CD4-positive, alpha-beta T cell treated with Interleukin-17A for 4 hours (primary cell): ENCODE data around the gene TMEM132C.

Source experiments
- DNase-seq: peaks from one replicate; pipeline ENCODE4 v3.0.0-alpha.2; 2020; ENCODE audit warnings: mixed read lengths

Gene TMEM132C

DNA sequence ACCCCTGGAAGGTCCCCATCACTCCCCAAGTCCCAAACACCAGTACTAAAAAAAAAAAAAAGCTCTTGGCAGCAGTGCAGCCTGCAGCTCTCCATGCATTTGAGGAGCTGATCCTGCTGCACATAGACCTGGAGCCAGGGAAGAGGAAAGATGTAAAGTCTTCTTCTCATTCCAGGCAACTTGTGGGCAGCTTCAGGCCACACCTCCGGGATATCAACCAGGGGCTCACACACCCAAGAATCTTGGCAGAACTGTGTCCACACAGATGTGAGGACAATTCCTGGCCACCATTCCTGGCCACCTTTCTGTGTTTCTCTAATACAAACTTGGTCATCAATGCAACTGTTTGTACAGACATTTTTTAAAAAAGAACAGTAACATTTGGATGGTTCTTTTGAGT is 72.7 kb downstream of the TMEM132C start:
- DNase-seq, result no peak

DNA sequence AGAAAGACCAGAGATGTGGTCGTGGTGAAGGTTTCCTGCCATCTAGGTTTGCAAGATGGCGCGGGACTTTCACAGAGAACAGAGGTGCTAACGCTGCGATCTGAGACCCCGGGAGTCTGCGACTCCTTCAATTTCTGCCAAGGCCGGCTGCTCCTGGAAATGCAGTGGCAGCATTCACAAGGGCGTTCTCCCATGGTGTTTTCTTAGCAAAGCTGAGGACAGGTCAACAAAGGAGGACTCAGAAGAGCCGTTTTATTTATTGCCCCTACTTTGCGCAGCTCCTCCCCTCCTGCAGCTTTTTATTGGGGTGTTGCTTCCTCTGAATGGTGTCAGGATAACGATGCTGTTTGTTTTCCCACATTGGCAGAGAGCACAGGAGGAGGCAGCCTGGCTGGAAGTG is 86.3 kb downstream of the TMEM132C start:
- no peak for DNase-seq

DNA sequence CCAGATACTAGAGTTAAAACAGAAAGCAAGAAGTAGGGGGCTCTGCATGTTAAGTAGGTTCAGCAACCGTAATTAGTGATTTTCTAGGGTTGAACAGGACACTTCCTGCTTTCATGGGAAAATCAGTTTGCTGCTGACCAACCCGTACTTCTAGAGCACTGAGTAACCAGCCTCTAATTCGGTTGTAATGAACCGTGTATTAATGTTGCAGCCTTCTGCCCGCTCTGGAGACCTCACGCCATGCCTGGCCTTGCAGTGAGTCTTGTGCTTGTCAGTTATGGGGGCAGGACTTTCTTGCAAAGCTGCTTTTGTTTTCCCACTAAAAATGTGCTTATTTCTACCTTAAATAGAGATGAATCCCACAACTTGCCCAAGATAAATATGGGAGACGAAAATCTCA is 89.6 kb downstream of the TMEM132C start:
- no peak for DNase-seq

DNA sequence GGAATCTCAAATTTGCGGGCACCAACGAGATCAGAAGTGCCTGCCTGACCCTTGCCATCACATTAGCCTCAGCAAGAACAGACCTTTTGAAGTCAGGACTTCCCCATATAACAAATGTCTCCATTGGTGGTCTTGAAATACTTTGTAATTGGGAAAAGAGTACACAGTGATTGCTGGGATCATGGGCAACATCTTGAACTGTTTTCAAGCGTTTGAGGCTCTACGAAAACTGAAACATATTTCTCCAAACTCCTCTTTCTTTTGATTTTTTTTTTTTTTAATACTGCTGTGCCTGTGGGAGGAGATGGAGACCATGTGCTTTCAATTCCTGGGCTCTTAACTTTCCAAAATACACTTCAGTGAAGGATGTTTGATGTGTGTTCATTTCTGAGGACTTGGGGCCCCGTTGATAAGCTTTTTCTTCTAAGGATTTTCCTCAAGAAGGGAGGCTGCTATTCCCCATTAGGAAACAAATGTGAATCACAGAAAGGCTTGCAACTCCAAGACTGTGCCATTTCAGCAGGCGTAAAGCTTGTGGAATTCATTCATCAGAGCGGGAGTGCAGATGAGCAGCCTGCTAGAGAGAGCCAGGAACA is 94.5 kb downstream of the TMEM132C start:
- DNase-seq, result no peak

DNA sequence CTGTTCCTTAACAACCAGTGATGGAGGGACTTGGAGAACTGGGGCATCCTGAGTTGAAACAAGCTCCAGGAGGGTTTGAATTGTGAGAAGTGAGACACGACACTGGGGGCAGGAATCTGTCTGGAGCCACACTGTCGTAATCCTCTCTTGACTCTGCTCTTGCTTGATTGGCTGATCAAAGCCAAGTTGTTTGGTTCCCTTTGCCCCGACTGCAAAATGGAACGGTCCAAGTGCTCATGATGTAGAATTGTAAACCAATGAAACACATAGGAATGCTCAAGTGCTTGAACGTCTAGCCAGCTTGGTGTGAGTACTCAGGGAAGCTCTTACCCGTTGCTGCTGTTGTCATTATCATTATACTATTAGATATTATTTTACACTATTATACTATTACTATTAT is 98.1 kb downstream of the TMEM132C start:
- no peak for DNase-seq

DNA sequence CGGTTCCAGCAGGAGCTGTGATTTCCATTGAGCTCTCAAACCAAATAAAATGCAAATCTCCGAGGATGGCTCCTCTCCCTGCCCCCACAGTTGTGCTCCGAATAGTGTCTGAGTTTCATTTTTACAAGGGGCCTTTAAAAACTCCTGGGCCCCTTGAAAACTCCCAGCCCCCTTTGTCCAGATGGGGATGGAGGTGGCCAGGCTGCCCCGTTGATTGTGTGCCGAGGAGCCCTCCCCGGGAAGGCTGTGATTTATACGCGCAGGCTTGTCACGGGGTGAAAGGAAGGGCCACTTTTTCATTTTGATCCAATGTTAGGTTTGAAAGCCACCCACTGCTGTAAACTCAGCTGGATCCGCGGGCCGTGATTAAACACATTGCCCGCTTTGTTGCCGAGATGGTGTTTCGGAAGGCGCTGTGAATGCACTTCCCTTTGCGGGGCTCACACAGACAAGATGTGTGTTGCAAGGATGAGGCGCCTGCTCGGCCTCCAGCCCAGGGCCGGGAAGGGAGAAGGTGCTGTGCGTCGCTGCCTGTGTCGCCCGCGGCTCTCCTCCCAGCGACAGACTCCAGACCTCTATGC is 98.8 kb downstream of the TMEM132C start:
- no peak for DNase-seq

DNA sequence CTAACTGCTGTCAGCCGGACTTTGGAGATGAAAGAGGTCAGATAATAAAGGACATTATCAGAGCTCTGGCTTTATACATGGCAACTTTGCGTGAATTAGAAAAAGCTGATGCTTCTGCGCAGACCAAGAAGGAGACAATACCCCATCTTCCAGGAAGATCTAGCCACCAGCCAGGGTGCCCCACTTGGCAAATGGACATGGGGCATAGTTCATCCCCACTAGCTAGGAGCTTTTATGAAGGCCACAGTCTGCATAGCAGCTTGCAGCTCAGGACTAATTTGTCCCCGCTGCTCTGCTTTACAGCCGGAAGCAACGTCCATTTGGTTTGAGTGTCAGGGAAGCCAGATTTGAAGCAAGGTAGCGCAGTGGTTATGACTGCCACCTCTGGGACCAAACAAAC is 101.0 kb downstream of the TMEM132C start:
- no peak for DNase-seq

DNA sequence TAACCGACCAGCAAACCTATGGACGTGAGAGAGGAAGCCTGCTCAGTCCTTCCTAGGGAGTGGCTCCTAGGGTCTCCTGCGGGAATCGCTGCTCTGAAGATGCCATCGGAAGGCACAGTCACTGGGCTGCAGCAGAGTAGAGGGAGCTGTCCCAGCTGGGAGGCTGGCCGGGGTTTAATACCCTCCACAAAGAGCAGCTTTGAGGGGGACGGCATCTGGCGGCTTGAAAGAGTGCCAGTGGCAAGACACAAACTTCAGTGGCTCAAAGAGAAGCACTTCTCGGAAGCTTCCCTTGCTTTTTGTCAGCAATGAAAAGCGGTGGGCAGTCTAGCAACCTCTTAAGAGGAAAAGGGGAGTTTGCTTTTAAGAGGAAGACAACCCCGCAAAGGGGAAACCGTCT is 114.6 kb downstream of the TMEM132C start:
- DNase-seq, result no peak

DNA sequence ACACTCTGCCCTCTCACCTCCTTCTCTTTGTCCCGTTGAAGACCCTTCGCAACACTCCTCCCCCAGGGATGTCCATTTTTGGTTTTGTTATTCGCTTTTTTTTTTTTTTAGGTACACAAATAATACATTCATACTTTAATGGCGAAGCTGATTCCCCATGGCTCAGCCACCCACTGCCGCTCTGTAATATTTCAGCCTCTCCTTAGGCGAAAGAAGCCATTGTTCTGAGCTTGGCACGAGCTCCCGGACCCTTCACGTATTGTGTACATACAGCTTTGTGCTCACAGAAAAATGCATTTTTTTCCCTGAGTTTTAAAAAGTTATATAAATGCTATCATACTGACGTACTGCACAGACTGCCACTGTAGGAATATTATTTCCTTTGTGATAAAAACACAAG is 115.0 kb downstream of the TMEM132C start:
- no peak for DNase-seq

DNA sequence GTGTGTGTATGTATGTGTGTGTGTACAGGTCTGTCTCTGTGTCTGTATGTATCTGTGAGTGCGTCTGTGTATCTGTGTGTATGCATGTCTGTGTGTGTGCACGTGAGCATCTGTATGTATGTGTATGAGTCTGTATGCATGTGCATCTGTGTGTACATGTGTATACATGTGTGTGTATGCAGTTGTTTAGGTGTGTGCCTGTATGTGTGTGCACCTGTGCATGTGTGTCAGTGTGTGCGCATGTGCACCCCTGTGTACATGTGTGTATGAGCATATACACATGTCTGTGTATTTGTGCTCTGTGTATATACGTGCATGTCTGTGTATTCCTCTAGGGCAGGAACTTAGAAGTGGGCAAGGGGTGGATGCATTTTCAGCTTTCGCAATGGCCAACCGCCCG is 116.0 kb downstream of the TMEM132C start:
- no peak for DNase-seq

DNA sequence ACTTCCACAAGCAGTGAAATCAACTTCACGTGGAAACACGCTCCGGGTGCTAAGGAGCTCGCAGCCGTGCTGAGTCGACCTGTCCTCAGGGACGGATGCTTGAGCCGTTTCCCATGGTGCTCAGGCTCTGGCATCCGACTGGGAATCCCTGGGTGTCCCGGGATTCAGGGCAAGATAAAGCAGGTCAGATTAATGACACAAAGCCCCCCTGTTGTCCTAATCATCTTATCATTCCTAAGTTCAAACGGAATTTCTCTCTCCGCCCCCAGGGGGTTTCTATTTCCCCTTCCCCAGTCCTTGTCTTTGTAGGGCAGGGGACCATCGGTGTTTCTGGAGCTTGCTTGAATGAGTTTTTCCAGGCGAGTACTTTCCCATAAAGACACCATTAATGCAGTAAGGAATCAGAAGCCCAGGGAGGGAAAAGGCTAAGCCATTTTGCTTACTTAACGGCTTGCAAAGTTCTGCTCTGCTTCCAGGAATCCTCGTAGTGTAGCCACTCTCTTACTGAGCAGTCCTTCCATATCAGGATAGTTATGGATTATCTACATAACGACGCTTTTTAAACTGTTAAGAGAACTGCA is 116.5 kb downstream of the TMEM132C start:
- no peak for DNase-seq

DNA sequence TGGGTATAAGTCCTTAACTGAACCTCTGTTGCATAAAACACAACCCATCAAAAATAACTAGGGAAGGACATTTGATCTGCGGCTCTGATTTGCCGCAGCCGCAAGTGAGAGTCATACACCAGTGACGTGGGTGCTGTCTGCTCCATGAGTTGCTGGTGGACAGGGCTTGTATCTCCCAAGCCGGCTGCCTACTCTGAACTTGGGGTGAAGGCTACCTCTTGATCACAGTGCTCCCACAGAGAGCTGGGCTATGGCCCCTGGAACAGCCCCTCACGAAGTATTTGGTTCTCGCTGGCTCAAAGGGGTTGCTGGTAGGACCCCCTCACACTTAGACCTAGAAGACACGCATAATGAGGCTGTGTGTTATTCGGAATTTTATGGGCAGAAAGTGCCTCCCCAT is 118.8 kb downstream of the TMEM132C start:
- DNase-seq, result no peak

DNA sequence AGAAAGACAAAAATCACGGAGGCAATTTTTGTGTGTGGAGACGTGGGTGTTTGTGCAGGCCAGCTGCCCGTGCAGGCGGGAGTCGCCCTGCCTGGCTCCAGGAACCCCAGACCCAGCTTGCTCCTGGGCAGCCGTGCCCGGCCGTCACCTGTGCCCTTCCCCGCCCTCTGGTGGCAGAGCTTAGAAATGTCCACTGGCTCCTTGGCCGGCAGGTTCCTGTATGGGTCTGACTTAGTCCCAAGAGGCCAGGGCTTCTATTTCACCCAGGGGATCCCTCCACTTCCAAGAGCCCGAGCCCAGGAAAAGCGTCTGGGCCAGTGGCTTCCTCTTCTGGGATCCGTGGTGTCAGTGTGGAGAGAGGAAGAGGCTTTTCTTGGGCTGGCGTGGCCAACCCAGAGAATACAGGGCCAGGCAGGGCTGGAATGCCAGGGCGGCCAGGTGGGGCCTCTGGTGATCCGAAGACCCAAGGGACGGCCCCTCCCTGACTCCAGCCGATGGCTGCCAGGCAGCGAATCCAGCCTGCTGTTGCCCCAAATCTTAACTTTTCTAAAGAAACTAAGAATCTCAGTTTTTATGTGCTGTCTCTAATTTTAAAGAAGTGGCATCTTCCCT is 120.9 kb downstream of the TMEM132C start:
- no peak for DNase-seq

DNA sequence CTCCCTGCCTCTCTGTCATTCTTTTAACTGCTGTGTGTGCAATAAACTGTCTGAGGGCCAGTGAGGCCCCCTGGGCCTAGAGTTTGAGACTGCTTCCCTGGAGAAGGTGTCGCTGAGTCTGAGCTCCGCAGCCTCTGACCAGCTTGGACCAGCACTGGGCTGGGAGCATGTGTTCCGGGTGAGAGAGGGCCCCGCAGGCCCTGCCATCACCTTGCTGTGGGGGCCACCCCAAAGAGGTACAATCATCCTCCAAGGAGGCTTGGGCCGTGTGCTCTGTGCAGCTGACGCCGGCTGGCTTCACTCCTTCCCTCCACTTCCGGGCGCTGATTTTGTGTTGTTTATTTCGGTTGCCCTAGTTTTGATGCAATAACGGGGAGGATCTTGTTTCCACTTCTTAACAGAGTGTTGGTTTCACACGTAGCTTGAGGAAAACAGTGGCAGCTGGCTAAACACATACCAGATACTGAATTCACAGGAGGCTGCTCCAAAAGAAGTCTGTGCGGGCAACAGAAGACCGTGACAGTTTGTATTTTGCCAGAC is 121.6 kb downstream of the TMEM132C start:
- DNase-seq, result no peak

DNA sequence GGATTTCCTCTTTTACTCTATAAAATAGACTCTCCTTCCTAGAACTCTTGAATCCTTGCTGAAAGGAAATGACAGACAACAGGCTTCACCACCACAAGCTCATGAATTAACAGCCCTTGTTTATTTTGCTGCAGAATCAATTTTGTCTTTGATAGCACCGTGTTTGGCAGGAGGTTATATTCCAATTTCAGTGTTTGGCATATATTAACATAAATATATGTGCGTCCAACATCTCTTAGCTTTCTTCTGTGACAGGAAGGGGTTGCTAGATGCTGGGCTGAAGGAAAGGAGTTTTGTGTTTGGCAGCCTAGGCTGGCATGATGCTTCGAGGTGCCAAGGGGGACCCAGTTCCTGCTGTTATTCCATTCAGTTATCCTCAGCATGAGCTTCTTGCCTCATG is 126.4 kb downstream of the TMEM132C start:
- DNase-seq, result no peak

DNA sequence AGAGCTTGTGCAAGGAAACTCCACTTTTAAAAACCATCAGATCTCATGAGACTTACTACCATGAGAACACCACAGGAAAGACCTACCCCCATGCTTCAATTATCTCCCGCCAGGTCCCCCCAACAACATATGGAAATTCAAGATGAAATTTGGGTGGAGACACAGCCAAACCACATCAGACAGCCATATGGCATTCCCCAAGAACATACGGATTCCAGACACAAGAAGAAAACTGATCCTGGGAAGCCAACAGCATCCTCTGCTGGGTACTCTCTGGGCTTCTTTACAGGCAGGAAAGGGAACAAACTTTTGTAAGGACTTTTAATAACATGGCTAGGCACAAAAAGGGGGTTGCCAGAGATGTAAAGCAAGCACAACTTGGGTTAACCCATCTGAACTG is 127.2 kb downstream of the TMEM132C start:
- DNase-seq, result no peak

DNA sequence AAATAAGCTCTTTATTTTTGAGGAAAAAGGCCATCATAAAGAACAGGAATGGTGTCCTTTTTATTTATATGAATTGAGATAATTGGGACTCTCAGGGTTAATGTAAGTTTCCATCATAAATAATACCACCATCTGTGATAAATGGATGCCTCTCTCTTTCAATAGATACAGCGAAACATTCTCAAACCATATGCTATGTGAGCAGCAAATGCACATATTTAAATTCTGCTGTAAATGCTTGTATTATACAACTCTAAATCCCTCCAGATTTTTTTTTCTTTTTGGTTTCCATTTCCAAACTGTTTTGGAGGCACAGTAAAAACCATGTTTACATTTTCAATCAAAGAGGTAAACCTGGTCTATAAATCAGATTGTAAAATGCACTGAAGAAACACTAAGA is 132.3 kb downstream of the TMEM132C start:
- DNase-seq, result no peak

DNA sequence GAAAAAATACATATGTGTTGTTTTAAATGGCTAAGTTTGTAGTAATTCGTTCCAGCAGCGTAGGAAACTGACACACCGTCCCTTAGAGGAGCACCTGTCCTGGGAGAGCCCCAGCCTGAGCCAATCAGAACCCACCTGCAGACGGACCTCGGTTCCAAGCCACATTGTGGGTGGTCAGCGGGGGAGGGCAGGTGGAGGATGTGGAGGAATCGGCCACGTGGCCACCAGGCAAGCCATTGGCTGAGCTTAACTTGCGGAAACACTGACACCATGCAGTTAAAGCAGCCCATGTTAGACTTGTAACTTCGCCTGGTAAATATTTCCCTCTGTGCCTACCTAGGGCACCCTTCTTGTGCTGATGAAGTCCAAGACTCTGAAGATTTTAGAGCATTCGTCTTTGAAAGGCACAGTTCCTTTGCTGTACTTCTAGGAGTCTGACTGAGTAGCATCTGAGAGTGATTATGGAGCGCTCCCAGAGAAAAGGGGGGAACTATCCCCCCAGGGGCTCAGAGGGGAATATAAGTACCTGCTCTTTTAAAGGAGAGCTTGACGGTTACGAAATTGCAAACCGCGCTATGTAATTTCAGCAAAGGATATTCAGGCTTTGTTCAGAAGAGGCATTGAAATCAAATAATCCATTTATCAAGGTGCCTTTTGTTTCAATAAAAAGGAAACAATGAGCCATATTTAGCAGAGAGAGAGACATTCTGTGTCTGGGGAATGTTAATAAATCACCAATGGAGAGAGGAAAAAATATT is 135.7 kb downstream of the TMEM132C start:
- DNase-seq, result no peak

DNA sequence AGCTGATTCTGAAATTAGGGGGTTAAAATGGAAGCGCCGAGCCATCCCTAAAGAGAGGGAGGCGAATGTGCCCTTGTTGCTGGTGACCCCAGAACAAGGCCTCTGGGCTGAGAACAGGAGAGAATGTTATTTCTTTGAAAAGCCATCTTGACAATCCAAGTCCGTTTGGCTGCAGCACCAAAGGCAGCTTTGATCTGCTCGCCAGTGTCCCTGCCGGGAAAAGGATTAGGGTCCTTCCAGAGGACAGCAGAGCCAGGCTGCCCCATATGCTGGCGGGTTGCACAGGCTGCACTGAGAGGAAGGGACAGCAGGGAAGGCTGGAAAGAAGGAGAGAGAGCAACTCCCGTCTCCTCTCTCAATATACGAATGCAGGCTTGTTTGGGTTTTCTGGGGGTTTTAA is 141.7 kb downstream of the TMEM132C start:
- no peak for DNase-seq

DNA sequence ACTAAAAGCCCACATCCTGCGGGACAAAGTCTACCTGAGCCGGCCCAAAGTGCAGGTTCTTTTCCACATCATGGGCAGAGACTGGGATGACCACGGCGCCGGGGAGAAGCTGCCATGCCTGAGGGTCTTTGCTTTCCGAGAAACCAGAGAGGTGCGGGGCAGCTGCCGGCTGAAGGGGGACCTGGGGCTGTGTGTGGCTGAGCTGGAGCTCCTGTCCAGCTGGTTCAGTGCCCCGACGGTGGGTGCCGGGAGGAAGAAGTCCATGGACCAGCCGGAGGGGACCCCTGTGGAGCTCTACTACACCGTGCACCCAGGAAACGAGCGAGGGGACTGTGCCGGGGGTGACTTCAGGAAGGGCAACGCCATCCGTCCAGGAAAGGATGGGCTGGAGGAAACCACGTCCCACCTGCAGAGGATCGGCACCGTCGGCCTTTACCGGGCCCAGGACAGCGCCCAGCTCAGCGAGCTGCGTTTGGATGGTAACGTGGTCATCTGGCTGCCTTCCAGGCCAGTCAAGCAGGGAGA is 148.1 kb downstream of the TMEM132C start:
- no peak for DNase-seq

DNA sequence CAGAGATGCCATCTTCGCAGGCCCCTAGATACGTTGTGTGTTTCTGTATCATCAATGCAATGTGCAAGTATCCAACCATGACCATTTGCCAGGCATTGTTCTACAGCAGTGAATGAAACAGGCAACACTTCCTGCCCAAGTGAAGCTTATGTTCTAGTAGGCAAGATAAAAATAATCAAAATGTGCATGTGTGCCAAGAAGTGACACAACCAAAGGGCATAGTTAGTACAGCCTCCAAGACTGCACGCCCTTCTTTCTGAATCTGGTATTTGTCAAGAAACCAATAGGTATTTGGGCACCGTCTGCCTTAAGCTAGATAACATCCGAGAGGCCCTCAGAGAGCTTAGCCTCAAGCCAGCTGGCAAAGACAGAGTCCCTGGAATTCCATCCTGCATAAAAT is 152.0 kb downstream of the TMEM132C start:
- no peak for DNase-seq

DNA sequence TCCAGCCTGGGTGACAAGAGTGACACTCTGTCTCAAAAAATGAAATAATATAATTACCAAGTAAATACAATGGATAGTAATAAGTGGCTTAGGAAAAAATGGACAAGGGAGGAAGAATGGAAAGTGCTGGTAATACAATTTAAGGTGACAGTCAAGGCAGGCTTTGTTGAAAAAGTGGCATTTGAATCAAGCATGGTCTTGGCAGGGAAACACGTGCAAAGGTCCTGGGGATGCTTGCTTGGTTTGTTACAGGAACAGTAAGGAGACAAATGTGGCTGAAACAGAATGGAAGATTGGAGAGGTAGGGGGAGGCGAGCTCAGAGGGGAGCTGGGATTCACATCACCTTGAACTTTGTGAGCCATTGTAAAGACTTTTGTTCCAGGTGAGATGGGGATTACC is 153.2 kb downstream of the TMEM132C start:
- DNase-seq, result no peak

DNA sequence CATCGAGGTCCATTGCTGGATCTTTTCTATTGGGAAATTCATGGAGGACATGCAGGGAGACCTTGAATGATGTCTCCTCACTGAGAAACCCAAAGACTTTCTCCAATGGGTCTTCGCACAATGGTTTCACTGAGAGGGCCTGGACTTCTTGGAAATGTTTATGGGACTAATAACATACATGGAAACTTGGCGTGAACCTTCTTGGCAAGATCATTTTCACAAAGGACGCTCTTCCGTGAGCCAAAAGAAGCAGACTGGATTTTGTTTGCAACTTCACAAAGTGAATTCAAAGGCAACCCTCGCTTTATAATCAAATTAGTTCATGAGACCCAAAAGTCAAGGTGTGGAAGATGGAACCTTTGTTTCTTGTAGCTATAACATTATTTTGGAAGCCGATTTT is 154.4 kb downstream of the TMEM132C start:
- no peak for DNase-seq
